CD4-positive, CD25-positive, alpha-beta regulatory T cell (primary cell): Measurements from ENCODE around the gene RPP14. TPM values are rescaled to one million over a fixed set of nuclear protein-coding genes. Genes with fewer than 3 reads are reported as not detected.
A peak's percentile ranks its signal among the peaks of the same experiment; 100 is the strongest.

Experiments
- ATAC-seq, 2 donors: fragments of 150-1000 bp; cut with Tn5 transposase; one replicate each; pipeline ENCODE4 v1.10.0; 2021; ENCODE audit warnings: low read depth in 2 of 2, moderate number of reproducible peaks in 2 of 2, moderate library complexity in 1 of 2
- DNase-seq, 3 donors: peaks; one replicate each; pipeline versions ENCODE4 v3.0.0 to v3.0.0-alpha.2; 2012 to 2022; ENCODE audit warnings: mixed read lengths in 1 of 3
- H3K27ac ChIP-seq: one replicate; pipeline ENCODE4 v1.7.0; 2013; ENCODE audit warnings: mild to moderate bottlenecking, low read length; ENCODE audit not compliant: insufficient read depth, poor library complexity, severe bottlenecking
- H3K27me3 ChIP-seq: one replicate; pipeline ENCODE4 v1.7.0; 2013; ENCODE audit warnings: low read length; ENCODE audit not compliant: control insufficient read depth, insufficient read depth
- H3K36me3 ChIP-seq: one replicate; pipeline ENCODE4 v1.7.0; 2013; ENCODE audit warnings: mild to moderate bottlenecking, low read length, moderate library complexity; ENCODE audit not compliant: control insufficient read depth, insufficient read depth
- H3K4me1 ChIP-seq: 2 replicates; pipeline ENCODE4 v1.7.0; 2013; ENCODE audit warnings: mild to moderate bottlenecking, low read length; ENCODE audit not compliant: insufficient read depth, control insufficient read depth, poor library complexity, severe bottlenecking
- H3K4me3 ChIP-seq: one replicate; pipeline ENCODE4 v1.7.0; 2013; ENCODE audit warnings: low read depth, mild to moderate bottlenecking, low read length, moderate library complexity
- H3K9me3 ChIP-seq, 2 experiments: 1 replicate in 1 of 2; 2 replicates in 1 of 2; pipeline ENCODE4 v1.7.0; 2013; ENCODE audit warnings: low read length in 2 of 2, mild to moderate bottlenecking in 1 of 2, moderate library complexity in 1 of 2; ENCODE audit not compliant: control insufficient read depth in 2 of 2
- H3K27ac Mint-ChIP-seq, 3 donors: one replicate each; pipeline ENCODE4 v1.8.0; 2020 to 2022; ENCODE audit warnings: mild to moderate bottlenecking in 3 of 3, mixed read lengths in 3 of 3, moderate library complexity in 2 of 3
- H3K27me3 Mint-ChIP-seq: one replicate; pipeline ENCODE4 v1.8.0; 2022; ENCODE audit warnings: mild to moderate bottlenecking, mixed read lengths
- H3K36me3 Mint-ChIP-seq: one replicate; pipeline ENCODE4 v1.8.0; 2020; ENCODE audit warnings: mixed read lengths
- H3K4me1 Mint-ChIP-seq, 4 donors: one replicate each; pipeline ENCODE4 v1.8.0; 2020 to 2022; ENCODE audit warnings: mixed read lengths in 4 of 4, mild to moderate bottlenecking in 1 of 4
- H3K4me3 Mint-ChIP-seq, 4 donors: one replicate each; pipeline ENCODE4 v1.8.0; 2020 to 2022; ENCODE audit warnings: mild to moderate bottlenecking in 4 of 4, mixed read lengths in 4 of 4, moderate library complexity in 3 of 4
- H3K9me3 Mint-ChIP-seq, 7 donors: one replicate each; pipeline ENCODE4 v1.8.0; 2020 to 2022; ENCODE audit warnings: mixed read lengths in 7 of 7, mild to moderate bottlenecking in 3 of 7, moderate library complexity in 2 of 7
- polyA plus RNA-seq, 4 donors: library from polyadenylated mRNA; unstranded; fragments of 300-500 nt; fragmentation: Illumina TruSeq; gene quantifications; one replicate each; pipeline ENCODE4 v1.2.3, GENCODE V29; 2021
- total RNA-seq: library from RNA; stranded (reverse); gene quantifications from one replicate; pipeline ENCODE4 v1.2.3, GENCODE V29; 2022

The RPP14 gene
- total and polyA plus RNA-seq, 5 donors from 2014 or later, result 5.7 to 14.3 (median 7.0) TPM

DNA sequence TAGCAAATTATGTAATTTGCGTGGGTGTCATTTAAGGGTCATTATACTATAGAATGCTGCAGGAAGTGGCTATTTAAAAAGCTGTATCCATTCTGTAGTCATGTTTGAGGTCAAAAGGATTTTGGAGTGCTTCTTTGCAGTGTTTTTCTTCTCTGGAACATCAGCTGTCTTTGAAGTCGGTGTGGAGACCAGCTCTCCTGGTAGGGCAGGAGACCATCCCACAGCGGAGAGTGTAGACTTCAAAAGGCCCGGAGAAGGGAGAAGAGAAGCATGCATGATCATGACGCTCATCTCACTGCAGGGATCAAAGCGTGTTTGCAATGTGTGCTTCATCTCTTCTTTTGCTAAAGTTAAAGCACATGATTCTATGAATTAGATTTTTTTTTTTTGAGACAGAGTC, 46.6 kb downstream of the RPP14 start:
- Mint-ChIP-seq H3K27ac (no peak overlapping the region), H3K27me3 (no peaks in the 10 kb centered on the region), H3K4me1 (peaks cover 8 to 50% (median 35%) of the 10 kb centered on the region in 4 donors), H3K9me3 (no peaks in the 10 kb centered on the region), H3K4me3 (no peak overlapping the region), H3K36me3 (peaks cover 11% of the 10 kb centered on the region)
- H3K36me3 ChIP-seq, result no peaks in the 10 kb centered on the region
- H3K4me3 ChIP-seq, result no peak overlapping the region
- H3K27me3 ChIP-seq, result no peaks in the 10 kb centered on the region
- no peak for ATAC-seq
- H3K9me3 ChIP-seq, result no peaks in the 10 kb centered on the region
- DNase-seq, result no peak
- H3K4me1 ChIP-seq, result peaks cover 8% of the 10 kb centered on the region
- H3K27ac ChIP-seq, result no peak overlapping the region

- Histone ChIP-seq H3K4me3 (no peak overlapping the region), H3K27ac (no peak overlapping the region), H3K4me1 (peaks cover 8% of the 10 kb centered on the region), H3K36me3 (no peaks in the 10 kb centered on the region), H3K27me3 (no peaks in the 10 kb centered on the region), H3K9me3 (no peaks in the 10 kb centered on the region)
- Mint-ChIP-seq H3K4me3 (peak overlapping the region in 2 of 4 donors; percentile 0 to 1), H3K36me3 (peaks cover 11% of the 10 kb centered on the region), H3K4me1 (peaks cover 11 to 44% (median 30%) of the 10 kb centered on the region in 4 donors), H3K9me3 (no peaks in the 10 kb centered on the region), H3K27me3 (no peaks in the 10 kb centered on the region), H3K27ac (peak overlapping the region in 2 of 3 donors; percentile 67 to 85)
- ATAC-seq, result peak in 1 of 2 donors; percentile 52
- DNase-seq, result peak in 2 of 3 donors; percentile 12 to 57
Measured at GRCh38 chr3:58353722-58354553, 47.9 kb downstream of the RPP14 start.

DNA sequence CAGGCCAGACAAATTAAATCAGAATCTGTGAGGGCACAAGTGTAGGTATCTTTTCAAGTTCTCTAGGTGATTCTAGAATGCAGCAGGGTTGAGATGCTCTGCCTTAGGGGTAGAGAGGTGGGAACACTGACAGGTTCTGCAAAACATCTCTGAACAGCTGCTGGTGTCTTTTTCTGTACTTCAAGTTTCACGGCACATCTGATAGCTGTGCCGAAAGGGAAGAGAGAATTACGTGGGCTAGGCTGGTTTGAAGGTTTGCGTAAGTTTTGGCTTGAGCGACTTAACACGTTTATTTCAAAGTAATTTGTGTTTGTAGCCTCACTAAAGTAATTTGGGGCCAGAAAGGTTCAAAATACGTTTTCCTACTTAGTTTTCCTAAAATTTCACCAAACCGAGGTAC, 49.1 kb downstream of the RPP14 start:
- H3K4me1 Mint-ChIP-seq, result peaks cover 4 to 33% (median 22%) of the 10 kb centered on the region in 4 donors
- Histone ChIP-seq H3K27me3 (no peaks in the 10 kb centered on the region), H3K27ac (no peak overlapping the region), H3K4me3 (no peak overlapping the region), H3K36me3 (no peaks in the 10 kb centered on the region), H3K4me1 (peaks cover under 1% of the 10 kb centered on the region), H3K9me3 (no peaks in the 10 kb centered on the region)
- H3K4me3 Mint-ChIP-seq, result no peak overlapping the region
- no peak overlapping the region for H3K27ac Mint-ChIP-seq
- no peaks in the 10 kb centered on the region for H3K27me3 Mint-ChIP-seq
- DNase-seq (no peak), ATAC-seq (no peak)
- H3K36me3 Mint-ChIP-seq, result peaks cover 8% of the 10 kb centered on the region
- H3K9me3 Mint-ChIP-seq, result no peaks in the 10 kb centered on the region

- Mint-ChIP-seq H3K27ac (no peak overlapping the region), H3K4me3 (no peak overlapping the region), H3K4me1 (peaks cover 4 to 24% (median 15%) of the 10 kb centered on the region in 4 donors), H3K9me3 (no peaks in the 10 kb centered on the region), H3K27me3 (no peaks in the 10 kb centered on the region), H3K36me3 (peaks cover 8% of the 10 kb centered on the region)
- no peaks in the 10 kb centered on the region for H3K27me3 ChIP-seq
- H3K9me3 ChIP-seq, result no peaks in the 10 kb centered on the region
- DNase-seq (no peak), ATAC-seq (peak; percentile 35 to 43)
- no peak overlapping the region for H3K27ac ChIP-seq
- H3K4me1 ChIP-seq, result no peaks in the 10 kb centered on the region
- no peaks in the 10 kb centered on the region for H3K36me3 ChIP-seq
- H3K4me3 ChIP-seq, result no peak overlapping the region
Measured at GRCh38 chr3:58356054-58356453, 50.0 kb downstream of the RPP14 start.

DNA sequence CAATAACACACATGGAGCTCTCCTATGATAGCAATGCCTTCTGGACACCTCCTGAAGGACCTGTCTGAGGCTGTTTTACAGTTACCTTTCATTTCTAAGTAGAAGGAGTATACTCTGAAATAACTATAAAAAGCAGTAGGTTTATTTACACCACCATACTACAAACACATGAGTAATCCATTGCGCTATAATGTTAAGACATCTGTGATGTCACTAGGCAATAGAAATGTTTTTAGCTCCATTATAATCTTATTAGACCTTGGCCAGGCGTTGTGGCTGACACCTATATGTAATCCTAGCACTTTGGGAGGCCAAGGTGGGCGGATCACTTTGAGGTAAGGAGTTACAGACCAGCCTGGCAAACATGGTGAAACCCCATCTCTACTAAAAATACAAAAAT, 51.4 kb downstream of the RPP14 start:
- ATAC-seq, result no peak

DNA sequence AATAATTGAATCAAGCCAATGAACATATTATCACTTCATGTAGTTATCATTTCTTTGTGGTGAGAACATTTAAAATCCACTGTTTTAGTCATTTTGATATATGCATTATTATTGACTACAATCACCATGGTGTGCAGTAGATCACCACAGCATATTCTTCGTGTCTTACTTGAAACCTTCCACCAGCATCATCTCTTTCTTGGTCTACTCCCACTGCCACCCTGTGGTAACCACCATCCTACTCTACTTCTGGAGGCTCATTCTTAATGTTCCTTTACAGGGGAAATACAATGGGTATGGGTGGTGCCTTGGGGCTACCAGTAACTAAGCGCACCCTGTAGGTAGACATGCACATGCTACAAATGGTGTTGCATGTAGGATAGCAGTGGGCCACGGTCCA, 52.0 kb downstream of the RPP14 start:
- no peak for DNase-seq
- no peak overlapping the region for H3K4me3 ChIP-seq
- H3K27ac ChIP-seq, result no peak overlapping the region
- Mint-ChIP-seq H3K27ac (no peak overlapping the region), H3K36me3 (peaks cover 12% of the 10 kb centered on the region), H3K27me3 (no peaks in the 10 kb centered on the region), H3K4me1 (peaks cover 9 to 28% (median 15%) of the 10 kb centered on the region in 4 donors), H3K4me3 (no peak overlapping the region), H3K9me3 (no peaks in the 10 kb centered on the region)
- no peaks in the 10 kb centered on the region for H3K27me3 ChIP-seq
- H3K36me3 ChIP-seq, result no peaks in the 10 kb centered on the region
- H3K9me3 ChIP-seq, result no peaks in the 10 kb centered on the region
- H3K4me1 ChIP-seq, result no peaks in the 10 kb centered on the region
- no peak for ATAC-seq

More for the DNA sequence above, 51.4 kb downstream of the RPP14 start:
- H3K4me1 ChIP-seq, result no peaks in the 10 kb centered on the region
- no peaks in the 10 kb centered on the region for H3K27me3 ChIP-seq
- Mint-ChIP-seq H3K27ac (peak overlapping the region in 1 of 3 donors; percentile 16), H3K27me3 (no peaks in the 10 kb centered on the region), H3K36me3 (peaks cover 12% of the 10 kb centered on the region), H3K9me3 (no peaks in the 10 kb centered on the region), H3K4me1 (peaks cover 9 to 26% (median 17%) of the 10 kb centered on the region in 4 donors), H3K4me3 (no peak overlapping the region)
- H3K36me3 ChIP-seq, result no peaks in the 10 kb centered on the region
- H3K4me3 ChIP-seq, result no peak overlapping the region
- no peak for DNase-seq
- no peaks in the 10 kb centered on the region for H3K9me3 ChIP-seq
- H3K27ac ChIP-seq, result no peak overlapping the region

DNA sequence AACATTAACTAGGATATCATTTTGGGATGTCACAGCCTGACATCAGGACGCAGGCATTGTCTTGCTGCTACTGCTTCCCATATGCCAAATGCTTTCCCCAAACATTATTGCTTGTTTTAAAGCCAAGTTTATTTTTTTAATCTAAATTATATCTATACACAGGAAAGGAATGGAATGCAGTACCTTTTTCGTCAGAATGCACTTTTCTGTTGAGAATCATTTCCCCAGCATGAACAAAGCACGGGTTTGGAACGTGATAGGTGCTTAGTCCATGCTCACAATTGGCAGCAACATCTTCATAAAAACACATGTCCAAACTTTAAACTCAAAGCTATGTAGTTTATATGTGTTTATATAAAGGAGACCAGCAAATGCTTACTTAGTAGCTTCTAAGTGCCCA, 52.8 kb downstream of the RPP14 start:
- DNase-seq (no peak), ATAC-seq (no peak)
- no peaks in the 10 kb centered on the region for H3K9me3 Mint-ChIP-seq
- Histone ChIP-seq H3K4me3 (no peak overlapping the region), H3K36me3 (no peaks in the 10 kb centered on the region), H3K27me3 (no peaks in the 10 kb centered on the region), H3K27ac (no peak overlapping the region), H3K4me1 (no peaks in the 10 kb centered on the region), H3K9me3 (no peaks in the 10 kb centered on the region)
- peaks cover 9 to 28% (median 12%) of the 10 kb centered on the region in 4 donors for H3K4me1 Mint-ChIP-seq
- H3K27ac Mint-ChIP-seq, result no peak overlapping the region
- H3K4me3 Mint-ChIP-seq, result no peak overlapping the region
- H3K36me3 Mint-ChIP-seq, result peaks cover 10% of the 10 kb centered on the region
- H3K27me3 Mint-ChIP-seq, result no peaks in the 10 kb centered on the region

DNA sequence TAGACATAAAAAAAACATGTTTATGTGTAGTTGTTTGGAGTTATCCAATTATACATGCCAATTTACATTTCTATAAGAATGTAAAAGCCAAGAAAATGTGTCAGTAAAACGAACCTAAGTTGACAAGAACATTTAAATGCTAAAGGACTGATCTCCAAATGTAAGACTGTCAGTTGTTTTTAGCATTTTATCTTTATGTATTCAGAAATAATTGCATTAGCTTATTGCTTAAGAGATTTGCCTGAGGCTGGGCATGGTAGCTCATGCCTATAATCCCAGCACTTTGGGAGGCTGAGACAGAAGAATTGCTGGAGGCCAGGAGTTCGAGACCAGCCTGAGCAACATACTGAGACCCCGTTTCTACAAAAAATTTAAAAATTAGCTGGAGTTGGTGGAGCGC, 53.6 kb downstream of the RPP14 start:
- Histone ChIP-seq H3K9me3 (no peaks in the 10 kb centered on the region), H3K4me3 (no peak overlapping the region), H3K36me3 (no peaks in the 10 kb centered on the region), H3K4me1 (no peaks in the 10 kb centered on the region), H3K27ac (no peak overlapping the region), H3K27me3 (no peaks in the 10 kb centered on the region)
- Mint-ChIP-seq H3K36me3 (peaks cover 7% of the 10 kb centered on the region), H3K4me1 (peaks cover 6 to 27% (median 11%) of the 10 kb centered on the region in 4 donors), H3K4me3 (no peak overlapping the region), H3K9me3 (no peaks in the 10 kb centered on the region), H3K27me3 (no peaks in the 10 kb centered on the region), H3K27ac (no peak overlapping the region)
- ATAC-seq, result no peak
- no peak for DNase-seq
